Endothelial cell of umbilical vein (primary cell): ENCODE measurements around the gene TOX2. TPM values are rescaled to one million over a fixed set of nuclear protein-coding genes. Genes with fewer than 3 reads are reported as not detected.
"Not testable (repeated sequence)": the region's sequence is repeated elsewhere in the genome, so short reads cannot be mapped to it uniquely, and the experiment has no call there.

Source experiments
- BruUV-seq: library from RNA; stranded (reverse); fragments of 400-500 nt; replicated peaks from 2 replicates; lab custom pipeline; 2021; lab: Mats Ljungman, UMichigan
- CTCF ChIA-PET: fragments of 300-600, 350-600 bp; sonication (Branson Sonifier 250); formaldehyde crosslinking; loops from one replicate; lab custom pipeline; 2021; ENCODE audit warnings: antibody characterized with exemption, inconsistent platforms; lab: Charles Lee
- POLR2A ChIA-PET: fragments of 300-600, 350-600 bp; sonication (Branson Sonifier 250); formaldehyde crosslinking; loops from one replicate; lab custom pipeline; 2021; ENCODE audit warnings: antibody characterized with exemption, inconsistent platforms; lab: Charles Lee
- DNase-seq: peaks from one replicate; pipeline ENCODE4 v3.0.0-alpha.2; 2011; ENCODE audit warnings: low read depth, low spot score
- FAIRE-seq: peaks from 2 replicates; lab custom pipeline; 2011; peaks lifted over from hg19 to GRCh38; lab: Jason Lieb, UNC
- H2AFZ ChIP-seq: 2 replicates; pipeline ENCODE4 v1.6.0; 2012; ENCODE audit warnings: low read depth, low read length, control low read depth, inconsistent platforms
- H3K27ac ChIP-seq: 2 replicates; pipeline ENCODE4 v1.5.1; 2011; ENCODE audit warnings: low read depth, mild to moderate bottlenecking, control low read depth, low read length, moderate library complexity; ENCODE audit not compliant: insufficient read depth
- H3K27me3 ChIP-seq, 2 experiments: 2 replicates each; pipeline versions ENCODE4 v1.6.0 to v1.6.1; 2011; ENCODE audit warnings: low read length in 2 of 2, mixed read lengths in 1 of 2; ENCODE audit not compliant: control insufficient read depth in 2 of 2, insufficient read depth in 2 of 2
- H3K36me3 ChIP-seq, 2 experiments: 2 replicates in 1 of 2; 3 replicates in 1 of 2; pipeline ENCODE4 v1.5.1; 2011; ENCODE audit warnings: low read length in 2 of 2, mild to moderate bottlenecking in 1 of 2, moderate library complexity in 1 of 2; ENCODE audit not compliant: control insufficient read depth in 2 of 2, insufficient read depth in 2 of 2; ENCODE audit errors: extremely low read depth in 1 of 2
- H3K4me1 ChIP-seq: 3 replicates; pipeline ENCODE4 v1.5.1; 2011; ENCODE audit warnings: mild to moderate bottlenecking, low read length; ENCODE audit not compliant: control insufficient read depth, insufficient read depth; ENCODE audit errors: extremely low read depth
- H3K4me2 ChIP-seq: 2 replicates; pipeline ENCODE4 v1.6.1; 2011; ENCODE audit warnings: low read length, control low read depth, mixed read lengths; ENCODE audit not compliant: insufficient read depth
- H3K4me3 ChIP-seq, 3 experiments: fragments of 200-600 bp in 1 of 3; sonication (generic), shearing (Covaris generic) in 1 of 3; replicated peaks in 1 of 3; 2 replicates each; pipeline ENCODE4 v1.5.1; 2011 to 2016; ENCODE audit warnings: control low read depth in 3 of 3, low read length in 3 of 3, mild to moderate bottlenecking in 2 of 3, inconsistent platforms in 1 of 3, low read depth in 1 of 3, moderate library complexity in 1 of 3; ENCODE audit not compliant: insufficient read depth in 1 of 3
- H3K79me2 ChIP-seq: 2 replicates; pipeline ENCODE4 v1.6.0; 2012; ENCODE audit warnings: low read length, inconsistent platforms; ENCODE audit not compliant: control insufficient read depth, insufficient read depth
- H3K9ac ChIP-seq: replicated peaks from 2 replicates; pipeline ENCODE3; 2011; ENCODE audit warnings: low read length, control low read depth; ENCODE audit not compliant: insufficient read depth; ENCODE audit errors: extremely low read depth
- H3K9me1 ChIP-seq: replicated peaks from 3 replicates; pipeline ENCODE4 v1.6.0; 2011; ENCODE audit warnings: mild to moderate bottlenecking, low read length; ENCODE audit not compliant: control insufficient read depth, insufficient read depth; ENCODE audit errors: extremely low read depth
- H3K9me3 ChIP-seq: replicated peaks from 2 replicates; pipeline ENCODE4 v1.5.1; 2012; ENCODE audit warnings: low read length, inconsistent platforms; ENCODE audit not compliant: control insufficient read depth, insufficient read depth
- H4K20me1 ChIP-seq: replicated peaks from 2 replicates; pipeline ENCODE3; 2011; ENCODE audit warnings: mild to moderate bottlenecking, low read length; ENCODE audit not compliant: control insufficient read depth, insufficient read depth; ENCODE audit errors: extremely low read depth
- EZH2 ChIP-seq: IDR thresholded peaks from 2 replicates; pipeline ENCODE4 v1.6.1; 2012; ENCODE audit warnings: borderline replicate concordance, low read depth, mild to moderate bottlenecking, moderate library complexity, low read length, inconsistent platforms; ENCODE audit not compliant: severe bottlenecking
- FOS ChIP-seq: IDR thresholded peaks from 2 replicates; pipeline ENCODE4 v1.6.1; 2011; ENCODE audit warnings: mild to moderate bottlenecking, low read length, moderate library complexity, borderline replicate concordance; ENCODE audit not compliant: insufficient read depth
- GATA2 ChIP-seq: IDR thresholded peaks from 2 replicates; pipeline ENCODE4 v1.7.0; 2011; ENCODE audit warnings: low read depth, mild to moderate bottlenecking, moderate library complexity, mixed read lengths, low read length; ENCODE audit not compliant: insufficient read length, insufficient read depth
- JUN ChIP-seq: IDR thresholded peaks from 2 replicates; pipeline ENCODE4 v1.6.1; 2011; ENCODE audit warnings: borderline replicate concordance, low read depth; ENCODE audit not compliant: insufficient read length, insufficient read depth
- MYC ChIP-seq: IDR thresholded peaks from one replicate; pipeline ENCODE4 v1.6.1; 2011; ENCODE audit warnings: mild to moderate bottlenecking, low read depth, low read length
- POLR2A ChIP-seq: IDR thresholded peaks from 2 replicates; pipeline ENCODE4 v1.6.1; 2012; ENCODE audit warnings: low read depth, mild to moderate bottlenecking, control low read depth, low read length
- POLR2AphosphoS5 ChIP-seq: IDR thresholded peaks from 2 replicates; pipeline ENCODE4 v1.6.1; 2012; ENCODE audit warnings: low read depth, mild to moderate bottlenecking, control low read depth, low read length, moderate library complexity; ENCODE audit not compliant: insufficient read depth
- dilution Hi-C: fragments of 300-500 bp; cut with MboI; formaldehyde crosslinking; loops from one replicate; pipeline ENCODE4 v1.15.0; 2019; ENCODE audit warnings: low sequenced_read_pairs; ENCODE audit not compliant: extremely low pct_ligation_motif_present
- intact Hi-C: fragments of 100-400 bp; cut with micrococcal nuclease; formaldehyde crosslinking; loops from one replicate; pipeline ENCODE4 v1.10.0; 2022
- polyA plus RNA-seq, 4 experiments: library from polyadenylated mRNA; depleted of rRNA in 3 of 4; stranded (reverse) in 3 of 4; unstranded in 1 of 4; fragments of >200 nt; gene quantifications; 2 replicates each; pipeline versions ENCODE4 v1.2.1 to v1.2.3, GENCODE V29; 2011 to 2012; ENCODE audit warnings: missing spikeins in 1 of 4
- total RNA-seq: library from RNA; stranded (reverse); gene quantifications from 2 replicates; pipeline ENCODE4 v1.2.3, GENCODE V29; 2021
- TF ChIP-seq, protein P1 (sequence below): IDR thresholded peaks from 2 replicates; pipeline ENCODE4 v1.6.1; 2011; ENCODE audit not compliant: insufficient read depth, insufficient read length
- TF ChIP-seq, protein P2 (sequence below), 2 donors: IDR thresholded peaks; 1 replicate in 1 of 2; 2 replicates in 1 of 2; pipeline ENCODE4 v1.5.1; 2011; ENCODE audit warnings: low read length in 2 of 2, mild to moderate bottlenecking in 2 of 2, moderate library complexity in 2 of 2, control low read depth in 1 of 2, inconsistent platforms in 1 of 2, low read depth in 1 of 2; ENCODE audit not compliant: insufficient read depth in 1 of 2; ENCODE audit errors: extremely low read depth in 1 of 2

TOX2 gene
- total and polyA plus RNA-seq, 2 donors (not counting 3 experiments of a cell fraction or from before 2014, with no cell fraction given), result 7.0 to 18.6 TPM

GRCh38 chr20:44041001-44041400, 126.3 kb downstream of the TOX2 start:
- Histone ChIP-seq H4K20me1 (no peaks in the 10 kb centered on the region), H2AFZ (no peak overlapping the region), H3K27me3 (peaks cover 0 to 8% of the 10 kb centered on the region in 2 experiments), H3K9me3 (no peaks in the 10 kb centered on the region), H3K4me3 (no peak overlapping the region), H3K4me1 (no peaks in the 10 kb centered on the region), H3K36me3 (no peaks in the 10 kb centered on the region), H3K79me2 (no peaks in the 10 kb centered on the region), H3K27ac (no peak overlapping the region), H3K4me2 (no peak overlapping the region), H3K9me1 (no peaks in the 10 kb centered on the region), H3K9ac (no peak overlapping the region)
- POLR2A ChIA-PET, result no interaction called here
- FAIRE-seq (no peak), DNase-seq (no peak)
- dilution Hi-C loops (no loop called here), intact Hi-C loops (no loop called here)
- CTCF ChIA-PET, result no interaction called here
- TF ChIP-seq JUN (no peak), MYC (no peak), POLR2A (no peak), EZH2 (no peak), POLR2AphosphoS5 (no peak), FOS (no peak), GATA2 (no peak)
- TF ChIP-seq, protein P1, sequence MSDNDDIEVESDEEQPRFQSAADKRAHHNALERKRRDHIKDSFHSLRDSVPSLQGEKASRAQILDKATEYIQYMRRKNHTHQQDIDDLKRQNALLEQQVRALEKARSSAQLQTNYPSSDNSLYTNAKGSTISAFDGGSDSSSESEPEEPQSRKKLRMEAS, result no peak
- TF ChIP-seq, protein P2, sequence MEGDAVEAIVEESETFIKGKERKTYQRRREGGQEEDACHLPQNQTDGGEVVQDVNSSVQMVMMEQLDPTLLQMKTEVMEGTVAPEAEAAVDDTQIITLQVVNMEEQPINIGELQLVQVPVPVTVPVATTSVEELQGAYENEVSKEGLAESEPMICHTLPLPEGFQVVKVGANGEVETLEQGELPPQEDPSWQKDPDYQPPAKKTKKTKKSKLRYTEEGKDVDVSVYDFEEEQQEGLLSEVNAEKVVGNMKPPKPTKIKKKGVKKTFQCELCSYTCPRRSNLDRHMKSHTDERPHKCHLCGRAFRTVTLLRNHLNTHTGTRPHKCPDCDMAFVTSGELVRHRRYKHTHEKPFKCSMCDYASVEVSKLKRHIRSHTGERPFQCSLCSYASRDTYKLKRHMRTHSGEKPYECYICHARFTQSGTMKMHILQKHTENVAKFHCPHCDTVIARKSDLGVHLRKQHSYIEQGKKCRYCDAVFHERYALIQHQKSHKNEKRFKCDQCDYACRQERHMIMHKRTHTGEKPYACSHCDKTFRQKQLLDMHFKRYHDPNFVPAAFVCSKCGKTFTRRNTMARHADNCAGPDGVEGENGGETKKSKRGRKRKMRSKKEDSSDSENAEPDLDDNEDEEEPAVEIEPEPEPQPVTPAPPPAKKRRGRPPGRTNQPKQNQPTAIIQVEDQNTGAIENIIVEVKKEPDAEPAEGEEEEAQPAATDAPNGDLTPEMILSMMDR (IDR thresholded peaks at IDR 0.05; ENCODE audit: extremely low read depth in 1 of 2, insufficient read depth in 1 of 2, low read depth in 1 of 2, low read length in 2 of 2), result no peak
- BruUV-seq, result no TSS peak

- H3K9me3 ChIP-seq, BruUV-seq, intact Hi-C loops, dilution Hi-C loops, H3K4me3 ChIP-seq, H3K9me1 ChIP-seq, H3K27me3 ChIP-seq, POLR2A ChIA-PET, H3K4me1 ChIP-seq, H2AFZ ChIP-seq, H3K36me3 ChIP-seq, FAIRE-seq, H4K20me1 ChIP-seq, H3K79me2 ChIP-seq, H3K4me2 ChIP-seq, H3K9ac ChIP-seq, DNase-seq, H3K27ac ChIP-seq, CTCF ChIA-PET: not testable (repeated sequence)
Measured at GRCh38 chr20:44044712-44045111, 130.1 kb downstream of the TOX2 start.
